ENCODE data around the gene HOXA11.

The HOXA11 gene

GRCh38 chr7:27192546-27193334, 7.7 kb upstream of the HOXA11 start:
- no peak for DNase-seq

GRCh38 chr7:27191833-27192545, 7.0 kb upstream of the HOXA11 start:
- DNase-seq, result no peak

DNA sequence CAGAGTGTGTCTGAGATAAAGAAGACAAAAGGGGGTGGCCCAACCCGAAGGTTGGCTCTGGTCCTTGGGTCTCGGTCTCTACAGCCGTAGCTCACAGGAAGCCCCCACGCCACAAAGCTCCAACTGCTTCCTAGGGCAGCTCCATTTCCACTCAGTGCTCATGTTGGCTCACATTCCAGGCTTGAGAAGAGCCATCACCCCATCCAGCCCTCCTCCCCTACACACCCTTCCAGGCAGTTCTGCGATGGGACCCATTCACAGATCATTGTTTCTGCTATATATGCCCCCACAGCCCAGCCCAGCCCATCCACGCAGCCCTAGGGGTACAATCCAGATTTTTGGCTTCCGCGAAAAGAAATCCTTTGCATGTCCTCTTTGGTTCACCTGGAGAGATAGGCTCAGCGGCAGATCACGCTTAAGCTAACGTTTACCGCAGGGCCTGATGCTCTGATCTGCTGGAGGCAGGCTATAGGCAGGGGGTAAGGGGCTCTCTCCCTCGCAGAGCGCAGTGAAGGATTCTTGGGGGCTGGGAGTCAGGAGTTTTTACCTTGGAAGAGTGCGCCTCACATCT, 6.2 kb upstream of the HOXA11 start:
- no peak for DNase-seq

GRCh38 chr7:27189997-27190748, 5.1 kb upstream of the HOXA11 start:
- DNase-seq, result no peak

DNA sequence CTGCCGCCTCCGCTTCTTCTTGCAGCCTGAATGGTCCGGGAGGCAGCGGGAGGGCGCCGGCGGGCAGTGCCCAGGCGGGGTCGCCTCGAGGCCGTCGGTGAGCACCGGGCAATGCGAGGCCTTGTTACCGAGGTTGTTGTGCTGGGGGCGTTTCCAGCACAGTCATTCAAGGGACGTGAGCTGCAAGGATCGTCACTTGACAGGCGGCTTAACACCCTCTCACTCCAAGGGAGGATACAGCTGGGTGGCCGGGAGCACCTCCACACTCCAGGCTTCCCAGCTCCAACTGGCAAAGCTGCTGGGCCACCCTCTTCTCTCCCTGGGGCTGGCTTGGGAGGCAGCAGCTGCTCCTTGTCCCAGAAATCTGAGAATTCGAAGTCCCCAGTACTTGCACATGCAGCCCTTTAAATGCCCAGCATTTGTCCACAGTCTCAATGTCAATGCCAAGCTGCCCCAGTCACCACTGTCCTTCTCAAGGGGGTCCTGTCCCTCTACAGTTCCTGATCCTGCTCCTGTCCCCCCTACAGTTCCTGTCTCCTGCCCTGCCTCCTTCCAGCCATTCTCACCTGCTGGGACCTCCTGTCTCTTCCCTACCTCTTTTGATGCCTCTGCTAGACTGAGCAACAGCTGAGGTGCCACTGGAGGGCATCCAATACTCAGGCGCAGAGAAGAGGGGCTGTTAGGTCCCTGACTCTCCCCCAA, 4.4 kb upstream of the HOXA11 start:
- DNase-seq, result no peak

- DNase-seq, result peak; percentile 41 to 57
Measured at GRCh38 chr7:27188386-27189294, 3.6 kb upstream of the HOXA11 start.

DNA sequence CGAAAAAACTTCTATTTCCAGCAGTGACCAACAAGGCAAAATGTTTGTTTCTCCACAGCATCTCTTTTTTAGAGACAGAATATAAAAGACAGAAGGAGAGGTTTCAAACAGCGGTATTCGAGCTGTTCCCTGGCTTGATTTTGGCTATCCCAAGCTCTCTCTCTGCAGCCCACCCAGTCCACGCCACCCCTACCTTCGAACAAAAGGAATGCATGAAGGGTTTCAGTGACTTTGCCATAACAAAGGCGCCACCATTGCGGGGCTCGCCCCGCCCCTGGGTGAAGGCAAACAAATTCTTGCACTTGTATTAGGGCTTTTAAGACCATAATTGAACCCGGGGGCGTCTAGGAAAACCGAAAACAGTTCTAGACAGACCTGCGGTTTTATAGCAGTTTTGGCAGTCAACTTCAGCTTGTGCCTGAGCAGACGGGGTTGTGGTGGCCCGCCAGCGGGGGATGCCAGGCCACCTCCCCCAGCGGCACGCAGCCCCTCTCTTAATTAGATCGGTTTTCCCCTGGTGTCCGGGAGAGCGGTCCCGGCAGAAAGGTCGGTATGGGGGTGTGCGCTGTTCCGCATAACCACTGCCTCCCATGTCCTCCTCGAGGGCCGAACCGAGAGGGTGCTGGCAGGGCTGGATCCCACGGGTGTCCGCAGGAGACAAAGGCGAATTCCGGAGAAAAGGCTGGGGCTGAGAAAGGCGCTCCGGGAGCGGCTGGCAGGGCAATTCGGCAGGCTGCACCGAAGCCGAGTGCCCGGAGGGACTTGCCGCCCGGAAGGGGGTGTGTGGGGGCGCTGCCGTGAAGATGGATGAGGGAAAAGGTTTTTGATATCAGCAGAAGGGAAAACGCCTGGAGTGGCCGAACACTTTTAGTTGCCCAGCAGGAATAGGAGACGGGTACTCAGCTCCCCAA, 2.7 kb upstream of the HOXA11 start:
- DNase-seq, result no peak

- DNase-seq, result no peak
Measured at GRCh38 chr7:27186668-27187474, 1.8 kb upstream of the HOXA11 start.

- DNase-seq, result no peak
Measured at GRCh38 chr7:27185854-27186667, 1.0 kb upstream of the HOXA11 start.

DNA sequence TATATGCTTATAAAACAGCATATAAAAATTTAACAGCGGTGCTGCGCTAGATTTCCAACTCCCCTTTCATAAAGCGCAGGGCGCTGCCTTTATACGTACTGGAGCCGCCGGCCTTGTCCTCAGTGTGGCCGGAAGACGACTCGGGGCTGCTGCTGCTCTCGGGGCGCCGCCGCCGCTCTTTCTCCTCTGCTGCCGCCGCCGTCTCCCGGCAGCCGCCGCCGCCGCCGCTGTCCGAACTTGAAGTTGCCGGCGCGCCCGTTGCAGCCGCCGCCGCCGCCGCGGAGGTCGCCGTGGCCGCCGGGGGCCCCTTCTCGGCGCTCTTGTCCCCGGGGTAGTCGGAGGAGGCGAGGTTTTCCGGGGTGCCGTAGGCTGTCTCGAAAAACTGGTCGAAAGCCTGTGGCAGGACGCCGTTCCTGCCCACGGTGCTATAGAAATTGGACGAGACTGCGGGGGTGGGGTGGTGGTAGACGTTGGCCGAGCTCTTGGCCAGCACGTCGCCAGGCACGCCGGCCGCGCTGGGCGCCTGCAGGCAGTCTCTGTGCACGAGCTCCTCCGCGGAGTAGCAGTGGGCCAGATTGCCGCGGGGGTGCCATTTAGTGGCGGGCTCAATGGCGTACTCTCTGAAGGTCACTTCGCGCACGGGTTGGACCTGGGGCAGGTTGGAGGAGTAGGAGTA, 557 bp downstream of the HOXA11 start:
- no peak for DNase-seq

DNA sequence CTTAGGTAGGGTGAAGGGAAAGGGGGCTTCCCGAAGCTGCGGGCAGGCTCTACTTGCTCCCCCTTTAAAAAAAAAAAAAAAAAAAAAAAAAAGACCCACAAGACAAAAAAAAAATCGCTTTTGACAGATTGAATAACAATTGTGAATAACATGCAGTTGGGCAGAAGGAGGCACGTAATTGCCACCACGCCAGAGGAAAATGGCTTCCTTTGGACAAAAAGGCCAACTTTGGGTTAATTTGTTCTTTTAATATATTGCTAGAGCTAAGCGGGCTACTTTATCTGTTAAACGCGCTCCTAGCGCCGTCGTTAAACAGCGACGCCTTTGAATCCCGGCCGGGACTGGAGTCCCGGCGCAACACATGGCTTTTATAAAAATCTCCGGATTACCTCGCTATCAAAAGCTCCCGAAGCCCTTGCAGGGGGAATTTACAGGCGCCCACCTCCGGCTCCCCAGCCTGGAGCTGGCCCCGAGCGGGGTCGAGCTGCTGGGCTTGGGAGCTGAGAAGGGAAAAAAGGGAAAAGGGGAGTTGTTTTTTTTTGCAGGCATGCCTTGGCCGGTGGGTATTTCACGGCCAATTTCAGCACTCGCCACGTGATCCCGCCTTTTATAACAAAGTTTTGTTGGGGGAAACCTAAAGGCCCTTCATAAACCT, 1.2 kb downstream of the HOXA11 start:
- DNase-seq, result no peak

- no peak for DNase-seq
Measured at GRCh38 chr7:27182861-27183681, 2.0 kb downstream of the HOXA11 start.

GRCh38 chr7:27182285-27182841, 2.7 kb downstream of the HOXA11 start:
- DNase-seq, result no peak

- DNase-seq, result no peak
Measured at GRCh38 chr7:27181795-27182275, 3.2 kb downstream of the HOXA11 start.

DNA sequence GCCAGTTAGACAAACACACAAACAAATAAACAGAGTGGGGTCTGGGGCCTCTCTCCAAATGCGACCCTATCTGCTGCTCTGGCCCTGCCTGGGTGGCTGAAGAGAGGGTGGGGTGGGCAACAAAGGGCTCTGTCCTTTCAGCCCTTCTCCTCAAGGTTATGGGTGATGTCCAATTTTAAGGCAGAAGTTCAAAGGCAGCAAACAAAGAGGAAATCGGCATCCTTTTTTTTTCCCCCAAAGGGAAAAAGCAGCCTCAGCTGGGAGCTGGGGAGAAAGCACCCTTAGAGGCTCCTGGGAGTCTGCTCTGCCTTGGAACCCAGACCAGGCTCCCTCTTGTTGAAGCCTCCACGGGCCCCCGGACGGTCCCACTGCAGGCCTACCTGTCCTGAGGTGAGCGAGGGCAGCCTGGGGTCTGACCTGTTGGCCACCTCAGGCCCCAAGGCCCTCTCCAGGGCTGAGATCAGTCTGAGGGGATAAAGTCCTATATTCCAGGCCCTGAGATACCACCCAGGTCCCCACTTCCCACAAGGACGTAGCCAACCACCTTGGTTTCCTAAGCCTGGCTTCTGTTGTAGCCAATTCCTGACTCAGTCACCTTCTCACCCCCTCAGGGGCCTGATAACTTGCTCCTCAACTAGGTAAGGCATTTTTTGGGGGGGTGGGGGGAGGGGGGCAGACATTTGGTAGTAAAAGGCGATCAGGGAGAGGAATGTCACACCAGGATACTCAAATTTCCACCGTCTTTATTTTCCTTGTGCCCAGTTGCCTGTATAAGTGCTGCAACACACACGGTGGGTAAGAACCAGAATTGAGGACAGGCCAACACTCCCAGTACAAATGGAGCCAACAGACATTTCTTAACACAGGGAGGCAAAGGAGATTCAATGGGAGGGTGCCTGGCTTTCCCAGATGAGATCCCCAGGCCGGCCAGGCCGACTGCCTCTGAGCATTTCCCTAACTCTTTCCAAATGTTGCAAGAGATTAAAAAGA, 4.3 kb downstream of the HOXA11 start:
- no peak for DNase-seq

Measured in CD4-positive, alpha-beta T cell treated with Interleukin-1 beta for 1 hour (primary cell).